Progenitor cell of endocrine pancreas (in vitro differentiated cells): Measurements from ENCODE around the gene CTXN2. TPM values are rescaled to one million over a fixed set of nuclear protein-coding genes. Genes with fewer than 3 reads are reported as not detected.

Source experiments
- DNase-seq: peaks from one replicate; pipeline ENCODE4 v3.0.0; 2021; ENCODE audit warnings: low spot score; ENCODE audit not compliant: unreplicated experiment
- H3K27ac Mint-ChIP-seq: 2 replicates; pipeline ENCODE4 v1.8.0; 2021; ENCODE audit warnings: mild to moderate bottlenecking, moderate library complexity, mixed read lengths
- H3K27me3 Mint-ChIP-seq: 2 replicates; pipeline ENCODE4 v1.8.0; 2021; ENCODE audit warnings: mixed read lengths
- H3K36me3 Mint-ChIP-seq: 2 replicates; pipeline ENCODE4 v1.8.0; 2022; ENCODE audit warnings: mixed read lengths; ENCODE audit not compliant: insufficient read depth
- H3K4me1 Mint-ChIP-seq: 2 replicates; pipeline ENCODE4 v1.8.0; 2021; ENCODE audit warnings: low read depth, mixed read lengths
- H3K4me3 Mint-ChIP-seq: 2 replicates; pipeline ENCODE4 v1.8.0; 2021; ENCODE audit warnings: low read depth, mild to moderate bottlenecking, moderate library complexity, mixed read lengths
- H3K9me3 Mint-ChIP-seq: 2 replicates; pipeline ENCODE4 v1.8.0; 2021; ENCODE audit warnings: low read depth, mixed read lengths
- CTCF ChIP-seq: fragments of 200-600 bp; sonication (generic); IDR thresholded peaks from one replicate; pipeline ENCODE4 v1.5.0; 2021; ENCODE audit warnings: antibody characterized with exemption, mild to moderate bottlenecking; ENCODE audit not compliant: unreplicated experiment
- total RNA-seq: library from RNA; stranded (reverse); gene quantifications from 2 replicates; pipeline ENCODE4 v1.2.1, GENCODE V29; 2021

CTXN2 gene
- total RNA-seq, 1 donor from 2014 or later = 0.38 TPM

- Mint-ChIP-seq H3K27me3 (peaks cover 2% of the 10 kb centered on the region), H3K36me3 (no peaks in the 10 kb centered on the region), H3K4me1 (peaks cover 13% of the 10 kb centered on the region), H3K9me3 (peaks cover 7% of the 10 kb centered on the region), H3K4me3 (no peak overlapping the region), H3K27ac (no peak overlapping the region)
- no peak for TF ChIP-seq CTCF
- no peak for DNase-seq
These were observed 39.0 kb downstream of the CTXN2 start for GRCh38 chr15:48230498-48230897.

GRCh38 chr15:48233246-48233645 is 41.8 kb downstream of the CTXN2 start:
- TF ChIP-seq CTCF = no peak
- no peak overlapping the region for H3K4me3 Mint-ChIP-seq
- DNase-seq = no peak
- H3K27me3 Mint-ChIP-seq = peaks cover 8% of the 10 kb centered on the region
- H3K36me3 Mint-ChIP-seq = no peaks in the 10 kb centered on the region
- no peak overlapping the region for H3K27ac Mint-ChIP-seq
- H3K9me3 Mint-ChIP-seq = no peaks in the 10 kb centered on the region
- H3K4me1 Mint-ChIP-seq = no peaks in the 10 kb centered on the region

GRCh38 chr15:48239334-48239733 is 47.9 kb downstream of the CTXN2 start:
- no peaks in the 10 kb centered on the region for H3K9me3 Mint-ChIP-seq
- no peaks in the 10 kb centered on the region for H3K4me1 Mint-ChIP-seq

GRCh38 chr15:48242015-48242414 is 50.5 kb downstream of the CTXN2 start:
- no peaks in the 10 kb centered on the region for H3K36me3 Mint-ChIP-seq
- H3K4me1 Mint-ChIP-seq = no peaks in the 10 kb centered on the region
- no peak overlapping the region for H3K4me3 Mint-ChIP-seq
- TF ChIP-seq CTCF = no peak
- H3K27me3 Mint-ChIP-seq = peaks cover 9% of the 10 kb centered on the region
- DNase-seq = no peak
- H3K9me3 Mint-ChIP-seq = no peaks in the 10 kb centered on the region
- no peak overlapping the region for H3K27ac Mint-ChIP-seq

More at GRCh38 chr15:48239334-48239733, 47.9 kb downstream of the CTXN2 start:
- no peak for TF ChIP-seq CTCF
- Mint-ChIP-seq H3K27me3 (peaks cover 9% of the 10 kb centered on the region), H3K27ac (no peak overlapping the region), H3K4me3 (no peak overlapping the region), H3K36me3 (no peaks in the 10 kb centered on the region)
- no peak for DNase-seq

- DNase-seq = no peak
- H3K4me1 Mint-ChIP-seq = no peaks in the 10 kb centered on the region
- no peak overlapping the region for H3K4me3 Mint-ChIP-seq
- H3K27ac Mint-ChIP-seq = no peak overlapping the region
- H3K36me3 Mint-ChIP-seq = no peaks in the 10 kb centered on the region
- peaks cover 9% of the 10 kb centered on the region for H3K27me3 Mint-ChIP-seq
- TF ChIP-seq CTCF = no peak
- no peaks in the 10 kb centered on the region for H3K9me3 Mint-ChIP-seq
These were observed 51.1 kb downstream of the CTXN2 start for GRCh38 chr15:48242535-48242934.
